Measurements from ENCODE around the gene KIFAP3. TPM values are rescaled to one million over a fixed set of nuclear protein-coding genes. Genes with fewer than 3 reads are reported as not detected.
"Not testable (repeated sequence)": the region's sequence is repeated elsewhere in the genome, so short reads cannot be mapped to it uniquely, and the experiment has no call there.

Gene KIFAP3
- polyA plus RNA-seq, 3 donors = 2.1 to 4.7 (median 2.2) TPM

GRCh38 chr1:170060015-170060520 is 14.4 kb downstream of the KIFAP3 start:
- WGBS (ENCODE audit: insufficient coverage) = no CpG with 5 or more reads among the region's 3 CpGs
- H3K4me1 Mint-ChIP-seq; H4K20me1 ChIP-seq (ENCODE audit: insufficient read depth, low read length); H3K4me1 ChIP-seq (ENCODE audit: control insufficient read depth in 1 of 2, insufficient read depth in 2 of 2, low read length in 2 of 2); H3K36me3 Mint-ChIP-seq; H3K9me3 Mint-ChIP-seq; H3K27me3 ChIP-seq (ENCODE audit: control insufficient read depth in 2 of 2, insufficient read depth in 2 of 2, low read length in 2 of 2); intact Hi-C loops (cut with micrococcal nuclease); H3K79me2 ChIP-seq (ENCODE audit: insufficient read depth, low read length); H3K4me2 ChIP-seq (replicated peaks; ENCODE audit: extremely low read depth, low read length, poor library complexity, severe bottlenecking); H3K4me3 ChIP-seq (replicated peaks in 1 of 3; ENCODE audit: low read depth in 2 of 3, low read length in 3 of 3); H3K27ac ChIP-seq (ENCODE audit: low read depth in 1 of 2, low read length in 2 of 2); H2AFZ ChIP-seq (ENCODE audit: insufficient read depth, low read depth, low read length, poor library complexity, severe bottlenecking); H3K27me3 Mint-ChIP-seq (ENCODE audit: low read depth in 3 of 3); H3K36me3 ChIP-seq (replicated peaks in 1 of 2; ENCODE audit: control insufficient read depth in 1 of 2, insufficient read depth in 2 of 2, low read length in 2 of 2); H3K27ac Mint-ChIP-seq; H3K9me3 ChIP-seq (replicated peaks in 1 of 2; ENCODE audit: control insufficient read depth in 1 of 2, insufficient read depth in 1 of 2, low read length in 2 of 2); H3K4me3 Mint-ChIP-seq; DNase-seq; H3K9ac ChIP-seq (ENCODE audit: insufficient read depth, low read length, poor library complexity, severe bottlenecking): not testable (repeated sequence)

DNA sequence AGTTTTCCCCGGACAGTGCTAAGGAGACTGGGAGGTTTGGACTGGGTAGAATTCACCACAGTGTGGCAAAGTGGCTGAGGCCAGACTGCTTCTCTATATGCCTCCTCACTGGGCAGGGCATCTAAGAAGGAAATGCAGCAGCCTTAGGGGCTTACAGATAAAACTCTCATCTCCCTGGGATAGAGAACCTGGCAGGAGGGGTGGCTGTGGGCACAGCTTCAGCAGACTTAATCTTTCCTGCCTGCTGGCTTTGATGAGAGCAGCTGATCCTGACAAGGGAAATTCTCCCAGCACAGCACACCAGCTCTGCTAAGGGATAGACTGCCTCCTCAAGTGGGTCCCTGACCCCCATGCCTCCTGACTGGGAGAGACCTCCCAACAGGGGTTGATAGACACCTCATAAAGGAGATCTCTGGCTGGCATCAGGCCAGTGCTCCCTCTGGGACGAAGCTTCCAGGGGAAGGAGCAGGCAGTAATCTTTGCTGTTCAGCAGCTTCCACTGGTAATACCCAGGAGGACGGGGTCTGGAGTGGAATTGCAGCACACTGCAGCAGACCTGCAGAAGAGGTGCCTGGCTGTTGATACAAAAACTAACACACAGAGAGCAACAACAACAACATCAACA is 25.2 kb downstream of the KIFAP3 start:
- Mint-ChIP-seq H3K4me3 (no peak overlapping the region), H3K4me1 (no peaks in the 10 kb centered on the region), H3K27me3 (ENCODE audit: low read depth in 3 of 3) (no peaks in the 10 kb centered on the region), H3K9me3 (peaks cover 2 to 23% (median 8%) of the 10 kb centered on the region in 7 donors), H3K27ac (no peak overlapping the region), H3K36me3 (peaks cover 36 to 38% of the 10 kb centered on the region in 2 donors)
- H3K36me3 ChIP-seq (replicated peaks in 1 of 2; ENCODE audit: control insufficient read depth in 1 of 2, insufficient read depth in 2 of 2, low read length in 2 of 2) = peaks cover 0 to 5% of the 10 kb centered on the region in 2 donors
- H3K27me3 ChIP-seq (ENCODE audit: control insufficient read depth in 2 of 2, insufficient read depth in 2 of 2, low read length in 2 of 2) = no peaks in the 10 kb centered on the region
- H3K4me1 ChIP-seq (ENCODE audit: control insufficient read depth in 1 of 2, insufficient read depth in 2 of 2, low read length in 2 of 2) = no peaks in the 10 kb centered on the region
- no peak overlapping the region for H2AFZ ChIP-seq (ENCODE audit: insufficient read depth, low read depth, low read length, poor library complexity, severe bottlenecking)
- intact Hi-C loops (cut with micrococcal nuclease) = no loop called here
- no peaks in the 10 kb centered on the region for H3K9me3 ChIP-seq (replicated peaks in 1 of 2; ENCODE audit: control insufficient read depth in 1 of 2, insufficient read depth in 1 of 2, low read length in 2 of 2)
- no peaks in the 10 kb centered on the region for H3K79me2 ChIP-seq (ENCODE audit: insufficient read depth, low read length)
- H3K4me2 ChIP-seq (replicated peaks; ENCODE audit: extremely low read depth, low read length, poor library complexity, severe bottlenecking) = no peak overlapping the region
- H3K9ac ChIP-seq (ENCODE audit: insufficient read depth, low read length, poor library complexity, severe bottlenecking) = no peak overlapping the region
- no peak overlapping the region for H3K27ac ChIP-seq (ENCODE audit: low read depth in 1 of 2, low read length in 2 of 2)
- TF ChIP-seq, protein P1, sequence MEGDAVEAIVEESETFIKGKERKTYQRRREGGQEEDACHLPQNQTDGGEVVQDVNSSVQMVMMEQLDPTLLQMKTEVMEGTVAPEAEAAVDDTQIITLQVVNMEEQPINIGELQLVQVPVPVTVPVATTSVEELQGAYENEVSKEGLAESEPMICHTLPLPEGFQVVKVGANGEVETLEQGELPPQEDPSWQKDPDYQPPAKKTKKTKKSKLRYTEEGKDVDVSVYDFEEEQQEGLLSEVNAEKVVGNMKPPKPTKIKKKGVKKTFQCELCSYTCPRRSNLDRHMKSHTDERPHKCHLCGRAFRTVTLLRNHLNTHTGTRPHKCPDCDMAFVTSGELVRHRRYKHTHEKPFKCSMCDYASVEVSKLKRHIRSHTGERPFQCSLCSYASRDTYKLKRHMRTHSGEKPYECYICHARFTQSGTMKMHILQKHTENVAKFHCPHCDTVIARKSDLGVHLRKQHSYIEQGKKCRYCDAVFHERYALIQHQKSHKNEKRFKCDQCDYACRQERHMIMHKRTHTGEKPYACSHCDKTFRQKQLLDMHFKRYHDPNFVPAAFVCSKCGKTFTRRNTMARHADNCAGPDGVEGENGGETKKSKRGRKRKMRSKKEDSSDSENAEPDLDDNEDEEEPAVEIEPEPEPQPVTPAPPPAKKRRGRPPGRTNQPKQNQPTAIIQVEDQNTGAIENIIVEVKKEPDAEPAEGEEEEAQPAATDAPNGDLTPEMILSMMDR (IDR thresholded peaks at IDR 0.05) = no peak
- no peak overlapping the region for H3K4me3 ChIP-seq (replicated peaks in 1 of 3; ENCODE audit: low read depth in 2 of 3, low read length in 3 of 3)
- no peak for DNase-seq
- no peaks in the 10 kb centered on the region for H4K20me1 ChIP-seq (ENCODE audit: insufficient read depth, low read length)
- 82% methylated on average over 3 of the region's 3 CpGs for WGBS (ENCODE audit: insufficient coverage)
